ENCODE data around the gene NAT14. TPM values are rescaled to one million over a fixed set of nuclear protein-coding genes. Genes with fewer than 3 reads are reported as not detected.
A peak's percentile ranks its signal among the peaks of the same experiment; 100 is the strongest.

NAT14 gene
- total and polyA plus RNA-seq, 2 of the 8 experiments (the other 6 are each of a cell fraction or from before 2014, with no cell fraction given), result 47.1 to 71.2 TPM

GRCh38 chr19:55439052-55439451 is 45.9 kb upstream of the NAT14 start:
- no peak overlapping the region for H3K18ac ChIP-seq (ENCODE audit: extremely low read depth, low read length)
- H4K8ac ChIP-seq (ENCODE audit: extremely low read depth, insufficient read depth, low read length), result no peak overlapping the region
- H2BK15ac ChIP-seq (ENCODE audit: low read length), result no peak overlapping the region
- DNase-seq (ENCODE audit: low read depth in 1 of 2, low spot score in 2 of 2) (no peak), FAIRE-seq (no peak)
- H3K56ac ChIP-seq (replicated peaks; ENCODE audit: insufficient read length, low read depth, low read length), result no peak overlapping the region
- H3K27me3 ChIP-seq (replicated peaks in 1 of 4; ENCODE audit: control insufficient read depth in 3 of 4, extremely low read depth in 1 of 4, insufficient read depth in 3 of 4, low read length in 3 of 4), result peaks cover 27 to 59% (median 51%) of the 10 kb centered on the region in 4 experiments
- H4K5ac ChIP-seq (ENCODE audit: insufficient read length, low read depth, low read length), result no peak overlapping the region
- no peak overlapping the region for H3K9ac ChIP-seq (replicated peaks in 1 of 4; ENCODE audit: extremely low read depth in 1 of 4, low read depth in 3 of 4, low read length in 3 of 4)
- no peak overlapping the region for H3K4me2 ChIP-seq (ENCODE audit: insufficient read depth in 1 of 2, low read depth in 2 of 2, low read length in 2 of 2)
- CTCF ChIA-PET (ENCODE audit: partially characterized antibody), result interaction anchor here (0.8 to 1.3 kb wide), 3 partner anchors 21 to 150 kb away, joined by 3 to 5 read pairs (median 3); no protein-coding TSS in a partner anchor
- H3K9me3 ChIP-seq (ENCODE audit: insufficient read depth in 2 of 2, low read depth in 1 of 2, low read length in 1 of 2), result no peaks in the 10 kb centered on the region
- H2BK12ac ChIP-seq (ENCODE audit: low read depth, low read length), result peak overlapping the region; percentile 27; the same call in 1 of the 2 replicates
- H3K4me1 ChIP-seq (replicated peaks in 1 of 4; ENCODE audit: control insufficient read depth in 3 of 4, insufficient read depth in 4 of 4, low read length in 3 of 4), result peaks cover 6 to 21% (median 9%) of the 10 kb centered on the region in 4 experiments
- 77% methylated on average over 5 of the region's 5 CpGs; no CpG with 5 or more reads in 1 of the 2 experiments for WGBS, 2 experiments (ENCODE audit: extremely low coverage in 1 of 2, insufficient coverage in 1 of 2, insufficient read length in 1 of 2, insufficient replicate concordance in 2 of 2, low coverage in 1 of 2, low lambda C conversion rate in 2 of 2, missing lambda C conversion rate in 1 of 2)
- H2BK5ac ChIP-seq (ENCODE audit: low read depth, low read length), result no peak overlapping the region
- H3K14ac ChIP-seq (ENCODE audit: insufficient read length), result no peak overlapping the region
- H2BK120ac ChIP-seq (replicated peaks; ENCODE audit: low read depth, low read length), result no peak overlapping the region
- H3K23ac ChIP-seq (ENCODE audit: insufficient read length), result no peak overlapping the region
- no peaks in the 10 kb centered on the region for H3K36me3 ChIP-seq (ENCODE audit: control insufficient read depth in 2 of 4, insufficient read depth in 4 of 4, low read length in 3 of 4)
- no peaks in the 10 kb centered on the region for H3K79me2 ChIP-seq (ENCODE audit: control insufficient read depth in 1 of 2, insufficient read depth in 2 of 2, low read length in 2 of 2)
- H3K27ac ChIP-seq (ENCODE audit: low read depth, low read length), result no peak overlapping the region
- peaks cover 6 to 25% of the 10 kb centered on the region in 2 experiments for H4K20me1 ChIP-seq (replicated peaks in 1 of 2; ENCODE audit: control insufficient read depth in 1 of 2, insufficient read depth in 2 of 2, low read length in 2 of 2)
- H2AFZ ChIP-seq (ENCODE audit: low read length), result no peak overlapping the region
- H2AK5ac ChIP-seq (ENCODE audit: low read depth, low read length), result 0 out of 2 replicates have a peak overlapping the region, but pooled peaks have one; percentile 60
- no peak overlapping the region for H3K4me3 ChIP-seq (ENCODE audit: extremely low read depth in 1 of 4, insufficient read depth in 2 of 4, low read depth in 3 of 4, low read length in 4 of 4)
- H3K23me2 ChIP-seq (ENCODE audit: low read depth, low read length), result peaks cover 26% of the 10 kb centered on the region; the same call in 1 of the 2 replicates
- H3K79me1 ChIP-seq (ENCODE audit: low read depth, low read length), result peaks cover 6% of the 10 kb centered on the region
- H2BK20ac ChIP-seq (ENCODE audit: low read length), result no peak overlapping the region
- TF ChIP-seq NRF1 (IDR thresholded peaks at IDR 0.05; ENCODE audit: low read depth, low read length) (no peak), KDM1A (IDR thresholded peaks at IDR 0.05; ENCODE audit: borderline replicate concordance, low read length) (0 out of 2 replicates have a peak, but pooled peaks have one; percentile 62)
- H3K4ac ChIP-seq (replicated peaks; ENCODE audit: insufficient read length, low read depth, low read length), result no peak overlapping the region
- H4K91ac ChIP-seq (replicated peaks; ENCODE audit: insufficient read length, low read length), result no peak overlapping the region
- POLR2A ChIA-PET (ENCODE audit: partially characterized antibody), result interaction anchor here (0.7 to 4.0 kb wide), 3 partner anchors 10 to 217 kb away, joined by 3 to 48 read pairs (median 4); partner anchors contain the start of gene UBE2S
